Inflammatory macrophage treated with lipopolysaccharide for 1 hour (primary cell): Measurements from ENCODE around the gene BRSK2.
"Not testable (repeated sequence)": the region's sequence is repeated elsewhere in the genome, so short reads cannot be mapped to it uniquely, and the experiment has no call there.

Source experiments
- DNase-seq, 2 donors: peaks; one replicate each; pipeline ENCODE4 v3.0.0-alpha.2; 2020 to 2022

Gene BRSK2

GRCh38 chr11:1389932-1390568, at the start of gene BRSK2:
Gene BRSK2 (plus strand): TSS chr11:1389934. CDS start chr11:1390285, 351 bp downstream.
- DNase-seq = no peak

- DNase-seq = no peak
Observed at GRCh38 chr11:1340111-1340510, 49.6 kb upstream of the BRSK2 start.

- not testable (repeated sequence) for DNase-seq
Observed at GRCh38 chr11:1341226-1341625, 48.5 kb upstream of the BRSK2 start.

- DNase-seq = peak; percentile 36 to 77
Observed at GRCh38 chr11:1341928-1342524, 47.7 kb upstream of the BRSK2 start.

GRCh38 chr11:1342946-1343345, 46.8 kb upstream of the BRSK2 start:
- no peak for DNase-seq

- DNase-seq = no peak
Observed at GRCh38 chr11:1343391-1344055, 46.2 kb upstream of the BRSK2 start.

GRCh38 chr11:1344056-1344635, 45.6 kb upstream of the BRSK2 start:
- DNase-seq = no peak

- DNase-seq = no peak
Observed at GRCh38 chr11:1345737-1346513, 43.8 kb upstream of the BRSK2 start.

GRCh38 chr11:1346669-1347390, 42.9 kb upstream of the BRSK2 start:
- DNase-seq = no peak

GRCh38 chr11:1347411-1347999, 42.2 kb upstream of the BRSK2 start:
- not testable (repeated sequence) for DNase-seq

- DNase-seq = no peak
Observed at GRCh38 chr11:1348146-1348795, 41.5 kb upstream of the BRSK2 start.

- DNase-seq = no peak
Observed at GRCh38 chr11:1348796-1349326, 40.9 kb upstream of the BRSK2 start.

- DNase-seq = no peak
Observed at GRCh38 chr11:1349327-1350041, 40.2 kb upstream of the BRSK2 start.

GRCh38 chr11:1350086-1350725, 39.5 kb upstream of the BRSK2 start:
- DNase-seq = no peak

GRCh38 chr11:1351278-1351937, 38.3 kb upstream of the BRSK2 start:
- no peak for DNase-seq

GRCh38 chr11:1352696-1353382, 36.9 kb upstream of the BRSK2 start:
- no peak for DNase-seq

- DNase-seq = no peak
Observed at GRCh38 chr11:1353383-1354124, 36.2 kb upstream of the BRSK2 start.
